ENCODE measurements around the gene SNAI3. TPM values are rescaled to one million over a fixed set of nuclear protein-coding genes. Genes with fewer than 3 reads are reported as not detected.

Gene SNAI3
- total RNA-seq, 1 experiment from 2014 or later, result not detected

GRCh38 chr16:88714420-88715302 lies 28.4 kb upstream of the SNAI3 start:
- Histone ChIP-seq H3K4me3 (ENCODE audit: low read depth in 2 of 2, low read length in 2 of 2) (no peak overlapping the region), H3K4me1 (ENCODE audit: control insufficient read depth, insufficient read depth, low read length) (no peaks in the 10 kb centered on the region; the same call in 1 of the 2 replicates), H3K36me3 (ENCODE audit: control insufficient read depth, insufficient read depth, low read length) (no peaks in the 10 kb centered on the region; the same call in 1 of the 2 replicates), H3K9me3 (ENCODE audit: control insufficient read depth, insufficient read depth, low read depth, low read length) (no peaks in the 10 kb centered on the region), H3K27ac (ENCODE audit: low read length) (no peak overlapping the region), H3K27me3 (ENCODE audit: control insufficient read depth, insufficient read depth, low read length) (no peaks in the 10 kb centered on the region)
- ATAC-seq, result no peak
- TF ChIP-seq SIN3A (IDR thresholded peaks at IDR 0.05; ENCODE audit: borderline replicate concordance, insufficient read depth, low read depth, low read length) (no peak), POLR2AphosphoS5 (IDR thresholded peaks at IDR 0.05; ENCODE audit: low read depth, low read length) (no peak), REST (IDR thresholded peaks at IDR 0.05; ENCODE audit: insufficient read depth in 1 of 2, low read depth in 2 of 2, low read length in 1 of 2) (no peak), TCF7L2 (IDR thresholded peaks at IDR 0.05; ENCODE audit: low read depth, low read length) (no peak)
- TF ChIP-seq, protein P1, sequence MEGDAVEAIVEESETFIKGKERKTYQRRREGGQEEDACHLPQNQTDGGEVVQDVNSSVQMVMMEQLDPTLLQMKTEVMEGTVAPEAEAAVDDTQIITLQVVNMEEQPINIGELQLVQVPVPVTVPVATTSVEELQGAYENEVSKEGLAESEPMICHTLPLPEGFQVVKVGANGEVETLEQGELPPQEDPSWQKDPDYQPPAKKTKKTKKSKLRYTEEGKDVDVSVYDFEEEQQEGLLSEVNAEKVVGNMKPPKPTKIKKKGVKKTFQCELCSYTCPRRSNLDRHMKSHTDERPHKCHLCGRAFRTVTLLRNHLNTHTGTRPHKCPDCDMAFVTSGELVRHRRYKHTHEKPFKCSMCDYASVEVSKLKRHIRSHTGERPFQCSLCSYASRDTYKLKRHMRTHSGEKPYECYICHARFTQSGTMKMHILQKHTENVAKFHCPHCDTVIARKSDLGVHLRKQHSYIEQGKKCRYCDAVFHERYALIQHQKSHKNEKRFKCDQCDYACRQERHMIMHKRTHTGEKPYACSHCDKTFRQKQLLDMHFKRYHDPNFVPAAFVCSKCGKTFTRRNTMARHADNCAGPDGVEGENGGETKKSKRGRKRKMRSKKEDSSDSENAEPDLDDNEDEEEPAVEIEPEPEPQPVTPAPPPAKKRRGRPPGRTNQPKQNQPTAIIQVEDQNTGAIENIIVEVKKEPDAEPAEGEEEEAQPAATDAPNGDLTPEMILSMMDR (IDR thresholded peaks at IDR 0.05), result no peak
- DNase-seq (ENCODE audit: low read depth, low spot score), result no peak
- intact Hi-C loops (cut with micrococcal nuclease; ENCODE audit: unreplicated experiment) (no loop called here), in situ Hi-C loops (cut with HindIII; ENCODE audit: low pct_unique_long_range_greater_than_20kb, low sequenced_read_pairs) (no loop called here)
- ChIA-PET CTCF (no interaction called here), POLR2A (no interaction called here)
- BruUV-seq (replicated peaks), result no TSS peak

GRCh38 chr16:88713568-88714419 lies 27.5 kb upstream of the SNAI3 start:
- no TSS peak for BruUV-seq (replicated peaks)
- H3K4me3 ChIP-seq (ENCODE audit: low read depth in 2 of 2, low read length in 2 of 2), result no peak overlapping the region
- ChIA-PET POLR2A (no interaction called here), CTCF (no interaction called here)
- DNase-seq (ENCODE audit: low read depth, low spot score), result no peak
- H3K9me3 ChIP-seq (ENCODE audit: control insufficient read depth, insufficient read depth, low read depth, low read length), result no peaks in the 10 kb centered on the region
- intact Hi-C loops (cut with micrococcal nuclease; ENCODE audit: unreplicated experiment) (no loop called here), in situ Hi-C loops (cut with HindIII; ENCODE audit: low pct_unique_long_range_greater_than_20kb, low sequenced_read_pairs) (no loop called here)
- H3K27me3 ChIP-seq (ENCODE audit: control insufficient read depth, insufficient read depth, low read length), result no peaks in the 10 kb centered on the region
- H3K4me1 ChIP-seq (ENCODE audit: control insufficient read depth, insufficient read depth, low read length), result no peaks in the 10 kb centered on the region; the same call in 1 of the 2 replicates
- H3K27ac ChIP-seq (ENCODE audit: low read length), result no peak overlapping the region
- no peaks in the 10 kb centered on the region; the same call in 1 of the 2 replicates for H3K36me3 ChIP-seq (ENCODE audit: control insufficient read depth, insufficient read depth, low read length)
- TF ChIP-seq TCF7L2 (IDR thresholded peaks at IDR 0.05; ENCODE audit: low read depth, low read length), result no peak
- TF ChIP-seq, protein P1 (IDR thresholded peaks at IDR 0.05), result no peak
- TF ChIP-seq SIN3A (IDR thresholded peaks at IDR 0.05; ENCODE audit: borderline replicate concordance, insufficient read depth, low read depth, low read length), result no peak
- TF ChIP-seq REST (IDR thresholded peaks at IDR 0.05; ENCODE audit: insufficient read depth in 1 of 2, low read depth in 2 of 2, low read length in 1 of 2), result no peak
- TF ChIP-seq POLR2AphosphoS5 (IDR thresholded peaks at IDR 0.05; ENCODE audit: low read depth, low read length), result no peak
- peak; percentile 53 for ATAC-seq
